Activated CD4-positive, CD25-positive, alpha-beta regulatory T cell treated with anti-CD3 and anti-CD28 coated beads, Interleukin-2, amount 50 U/mL, for 16 hours (primary cell): ENCODE results near the gene GLO1.

Experiments
- DNase-seq: peaks from one replicate; pipeline ENCODE4 v3.0.0-alpha.2; 2020; ENCODE audit warnings: low read depth, low spot score

Gene GLO1

DNA sequence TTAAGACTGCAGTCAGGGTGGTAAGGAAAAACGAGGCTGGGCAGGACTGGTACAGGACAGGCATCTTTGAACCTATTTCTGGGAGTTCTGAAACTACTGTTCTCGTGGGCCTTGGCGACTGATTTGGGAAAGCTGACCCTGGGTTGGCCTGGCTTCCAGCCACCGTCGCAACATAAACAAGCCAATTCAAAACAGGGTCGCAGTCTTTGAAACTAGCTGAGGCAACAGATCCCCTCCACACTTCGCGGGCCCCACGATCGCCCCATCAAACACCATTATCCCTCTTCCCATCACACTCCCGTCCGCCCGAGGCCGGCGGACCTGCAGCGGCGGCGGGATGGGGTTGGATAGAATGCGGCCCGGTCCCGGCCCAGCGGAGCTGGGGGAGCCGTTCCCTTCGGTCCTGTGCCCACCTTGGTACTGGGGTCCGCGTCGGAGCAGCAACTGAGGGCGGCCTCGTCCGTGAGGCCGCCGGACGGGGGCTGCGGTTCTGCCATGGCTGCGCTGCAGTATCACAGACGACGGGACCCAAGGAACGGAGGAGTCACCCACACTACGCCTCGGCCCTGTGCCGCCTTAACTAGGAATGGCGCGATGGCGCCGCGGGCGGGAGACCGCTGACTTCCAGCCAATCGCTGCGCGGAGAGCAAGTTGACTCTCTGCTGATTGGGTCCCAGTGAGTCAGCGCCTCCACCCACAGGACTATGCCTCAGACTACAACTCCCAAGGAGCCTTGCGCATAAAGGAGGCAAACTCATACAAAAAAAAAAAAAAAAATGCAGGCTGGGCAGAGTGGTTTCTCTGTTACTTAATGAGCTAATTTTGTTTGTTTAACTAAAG is at the start of gene GLO1:
Gene GLO1, minus strand, starts transcription at position 588 of the 840 bp plus-strand sequence. Its CDS starts 91 bp downstream, at position 497.
- DNase-seq = peak; percentile 92

DNA sequence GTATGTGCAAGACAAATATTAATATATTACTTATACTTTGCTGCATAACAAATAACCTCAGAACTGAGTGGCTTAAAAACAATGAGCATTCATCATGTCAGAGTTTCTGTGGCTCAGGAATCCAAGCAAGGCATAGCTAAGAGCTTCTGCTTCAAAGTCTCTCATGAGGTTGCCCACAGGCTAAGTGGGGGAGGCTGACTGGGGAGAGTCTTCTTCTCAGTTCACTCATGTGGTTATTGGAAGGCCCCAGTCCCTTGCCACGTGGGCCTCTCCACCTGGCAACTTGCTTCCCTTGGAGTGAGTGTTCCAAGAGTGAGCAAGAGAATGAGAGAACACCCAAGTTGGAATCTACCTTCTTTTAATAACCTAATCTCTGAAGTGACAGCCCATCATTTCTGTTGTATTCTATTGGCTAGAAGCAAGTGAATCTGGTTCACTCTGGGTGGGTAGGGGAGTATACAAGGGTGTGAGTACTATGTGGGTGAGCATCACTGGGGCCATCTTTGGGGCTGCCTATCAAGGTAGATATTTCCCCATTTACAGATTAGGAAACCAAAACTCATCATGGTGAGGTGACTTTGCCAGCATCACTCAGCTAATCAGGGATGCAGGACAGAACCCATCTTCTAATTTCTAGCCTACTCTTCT is 48.1 kb upstream of the GLO1 start:
- DNase-seq = no peak

DNA sequence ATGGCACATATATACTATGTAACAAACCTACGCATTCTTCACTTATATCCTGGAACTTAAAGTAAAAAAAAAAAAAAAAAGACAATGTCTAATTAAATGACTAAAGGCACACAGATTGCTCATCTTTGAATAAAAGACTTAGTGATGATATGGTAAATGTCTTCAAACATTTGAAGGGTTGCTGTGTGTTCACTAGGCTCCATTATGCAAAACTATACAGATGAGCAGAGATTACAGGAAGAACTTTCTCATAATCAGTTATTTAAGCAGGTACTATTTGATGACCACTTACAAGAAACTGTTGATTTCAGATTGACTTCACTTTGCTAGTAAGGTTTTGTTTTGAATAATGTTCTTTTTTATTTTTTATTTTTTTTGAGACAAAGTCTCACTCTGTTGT is 46.5 kb upstream of the GLO1 start:
- no peak for DNase-seq

GRCh38 chr6:38739532-38739931 is 36.6 kb upstream of the GLO1 start:
- DNase-seq = no peak

- no peak for DNase-seq
Observed at GRCh38 chr6:38738261-38738660, 35.3 kb upstream of the GLO1 start.

GRCh38 chr6:38736951-38737350 is 34.0 kb upstream of the GLO1 start:
- no peak for DNase-seq

DNA sequence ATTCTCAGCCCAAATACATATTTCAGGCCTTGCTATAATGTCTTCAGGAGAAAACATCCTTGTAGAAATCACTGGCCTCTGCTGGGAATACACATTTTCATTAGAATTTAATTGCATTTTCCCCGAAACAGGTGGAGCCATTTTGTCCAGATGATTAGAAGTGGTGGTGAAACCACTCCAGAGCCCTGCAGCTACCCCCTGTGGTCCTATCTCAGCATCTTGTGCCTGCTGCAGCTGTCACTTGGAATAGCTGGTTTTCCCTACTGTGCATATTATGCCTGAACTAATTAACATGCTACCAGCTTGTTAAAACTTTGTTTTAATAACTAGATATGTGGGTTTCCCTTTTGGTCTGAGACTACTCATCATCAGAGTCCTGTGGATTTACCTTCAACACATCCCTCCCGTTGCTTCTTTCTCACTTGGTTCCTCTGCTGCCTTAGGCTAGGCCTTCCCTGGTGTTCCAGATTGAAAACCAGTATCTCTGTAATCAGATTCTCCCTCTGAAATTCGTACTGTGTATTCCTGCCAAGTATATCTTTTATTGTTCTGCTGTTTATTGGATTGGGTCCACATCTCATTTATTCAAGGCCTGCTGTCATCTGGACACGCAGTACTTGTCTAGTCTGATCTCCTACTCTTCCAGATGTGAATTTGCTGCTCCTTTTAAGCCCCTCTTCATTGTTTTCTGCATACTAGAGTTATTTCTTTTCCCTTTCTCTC is 27.4 kb upstream of the GLO1 start:
- DNase-seq = no peak

- no peak for DNase-seq
Observed at GRCh38 chr6:38728203-38728602, 25.3 kb upstream of the GLO1 start.

- DNase-seq = no peak
Observed at GRCh38 chr6:38725414-38726183, 22.7 kb upstream of the GLO1 start.

DNA sequence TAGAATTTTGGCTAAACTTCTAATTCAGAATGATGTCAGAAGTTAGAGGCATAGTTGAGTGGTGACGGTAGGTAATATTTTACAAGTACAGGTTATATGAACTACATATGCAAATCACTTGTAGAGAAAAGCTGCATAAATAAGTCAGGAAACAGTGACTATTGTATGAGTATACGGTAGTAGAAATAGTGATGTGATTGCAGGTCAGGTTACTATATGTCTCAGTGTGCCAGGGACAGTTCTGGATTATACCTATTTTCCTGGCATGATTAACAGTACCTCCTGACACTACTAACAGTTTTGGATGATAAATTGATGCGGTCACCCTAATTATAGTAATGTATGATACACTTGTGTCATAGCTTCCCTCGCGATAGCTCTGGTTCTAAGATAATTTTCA is 21.4 kb upstream of the GLO1 start:
- no peak for DNase-seq

DNA sequence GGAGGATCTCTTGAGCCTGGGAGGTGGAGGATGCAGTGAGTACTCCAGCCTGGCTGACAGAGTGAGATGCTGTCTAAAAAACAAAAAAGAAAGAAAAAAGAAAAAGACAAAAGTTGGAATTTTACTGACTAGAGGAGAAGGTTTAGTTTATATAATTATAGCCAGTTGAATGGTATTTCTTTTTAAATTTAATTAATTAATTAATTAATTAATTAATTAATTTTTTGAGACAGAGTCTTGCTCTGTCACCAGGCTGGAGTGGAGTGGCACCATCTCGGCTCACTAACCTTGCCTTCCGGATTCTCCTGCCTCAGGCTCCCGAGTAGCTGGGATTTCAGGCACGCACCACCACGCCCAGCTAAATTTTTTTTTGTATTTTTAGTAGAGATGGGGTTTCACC is 20.8 kb upstream of the GLO1 start:
- no peak for DNase-seq

DNA sequence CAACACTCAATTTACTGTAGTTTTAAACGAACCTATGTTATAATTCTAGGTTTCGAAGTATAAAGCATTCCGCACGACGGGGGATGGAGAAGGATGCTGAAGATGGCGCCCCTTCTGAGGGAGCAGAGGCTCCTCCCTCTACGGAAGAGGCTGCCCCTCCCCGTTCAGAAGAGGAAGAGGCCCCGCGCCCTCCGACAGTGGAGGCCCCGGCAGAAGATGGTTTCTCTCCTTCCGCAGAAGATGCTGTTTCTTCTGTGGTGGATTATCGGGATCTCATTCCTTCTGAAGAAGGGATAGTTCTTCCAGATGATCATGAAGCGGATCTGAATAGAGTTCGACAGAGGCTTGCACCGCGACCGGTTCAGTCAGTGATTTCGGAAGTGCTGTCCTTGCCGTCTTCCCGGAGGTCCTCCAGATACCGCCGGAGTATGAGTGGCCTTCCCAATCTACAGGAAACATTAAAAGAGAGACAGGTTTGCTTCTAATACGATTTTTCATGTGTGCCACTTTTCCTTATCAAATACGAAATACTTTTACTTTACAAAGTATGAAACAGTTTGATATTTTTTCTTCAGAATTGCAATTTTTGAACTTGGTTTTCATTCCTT is 19.9 kb upstream of the GLO1 start:
- no peak for DNase-seq

GRCh38 chr6:38722038-38722437 is 19.1 kb upstream of the GLO1 start:
- no peak for DNase-seq

DNA sequence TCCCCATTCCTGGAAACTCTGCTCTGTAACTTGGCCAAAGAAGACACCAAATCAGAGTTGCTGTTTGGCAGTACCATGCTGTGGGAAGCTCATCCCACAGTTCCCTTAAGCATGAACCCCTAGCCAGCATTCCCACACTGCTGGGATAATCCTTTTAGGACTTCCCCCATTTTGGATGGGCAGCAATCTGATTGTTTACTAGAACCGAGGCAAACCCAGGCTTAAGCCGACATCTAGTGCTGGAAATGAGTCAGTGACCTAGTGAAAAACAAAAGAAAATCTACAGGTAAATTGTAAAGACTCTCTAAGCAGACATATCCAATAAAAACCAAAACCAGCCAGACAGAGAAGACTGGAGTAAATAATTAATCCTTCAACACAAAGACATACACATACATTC is 17.4 kb upstream of the GLO1 start:
- DNase-seq = no peak

- no peak for DNase-seq
Observed at GRCh38 chr6:38719358-38719757, 16.4 kb upstream of the GLO1 start.

DNA sequence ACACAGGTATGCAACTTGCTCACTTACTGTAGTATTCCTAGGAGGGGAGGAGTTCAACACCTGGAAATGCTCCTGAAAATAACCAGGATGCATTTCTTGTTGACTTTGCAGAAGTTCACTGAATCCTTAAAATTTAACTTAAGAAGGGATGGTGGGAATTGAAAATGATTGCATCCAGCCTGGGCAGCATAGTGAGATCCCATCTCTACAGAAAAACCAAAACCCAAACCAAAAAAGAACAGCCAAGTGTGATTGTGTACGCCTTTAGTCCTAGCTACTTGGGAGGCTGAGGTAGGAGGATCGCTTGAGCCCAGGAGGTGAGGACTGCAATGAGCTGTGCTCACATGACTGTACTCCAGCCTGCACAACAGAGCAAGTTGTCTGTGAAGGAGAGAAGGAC is 13.9 kb upstream of the GLO1 start:
- no peak for DNase-seq

DNA sequence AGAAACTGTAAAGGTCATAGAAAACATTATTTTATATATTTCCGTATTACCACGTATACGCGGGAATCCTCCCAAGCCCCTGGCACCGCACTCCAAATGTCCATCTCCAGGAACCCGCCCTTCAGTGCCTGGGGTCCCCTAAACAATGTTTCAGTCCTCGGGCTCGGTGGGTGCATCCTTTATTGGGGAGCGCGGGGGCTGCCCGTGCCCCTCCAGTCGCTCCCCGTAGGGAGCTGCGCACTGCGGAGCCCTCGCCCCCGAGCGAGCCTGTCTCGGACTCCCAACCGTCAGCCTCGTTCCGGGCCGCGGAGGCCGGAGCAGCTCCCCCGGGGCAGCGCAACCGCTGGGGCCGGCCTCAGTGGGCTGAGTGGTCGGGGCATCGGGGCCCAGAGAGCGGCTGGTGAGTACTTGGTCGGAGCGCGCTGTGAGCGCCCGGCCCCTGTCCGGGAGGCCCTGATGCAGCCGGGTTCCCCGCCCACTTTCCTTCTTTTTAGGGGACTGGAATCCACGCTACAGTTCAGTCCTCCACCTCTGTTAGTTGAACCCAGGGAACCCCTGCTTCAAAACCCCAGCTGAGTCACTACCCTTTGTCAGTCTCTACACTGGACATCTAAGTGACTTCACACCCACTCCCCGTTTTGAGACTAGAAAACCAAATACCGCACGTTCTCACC is 12.2 kb upstream of the GLO1 start, which contains the start of gene DNAH8:
Gene DNAH8, plus strand, starts transcription at position 296 of the 674 bp plus-strand sequence. CDS start 7,499 bp downstream, outside the sequence.
- DNase-seq = no peak

DNA sequence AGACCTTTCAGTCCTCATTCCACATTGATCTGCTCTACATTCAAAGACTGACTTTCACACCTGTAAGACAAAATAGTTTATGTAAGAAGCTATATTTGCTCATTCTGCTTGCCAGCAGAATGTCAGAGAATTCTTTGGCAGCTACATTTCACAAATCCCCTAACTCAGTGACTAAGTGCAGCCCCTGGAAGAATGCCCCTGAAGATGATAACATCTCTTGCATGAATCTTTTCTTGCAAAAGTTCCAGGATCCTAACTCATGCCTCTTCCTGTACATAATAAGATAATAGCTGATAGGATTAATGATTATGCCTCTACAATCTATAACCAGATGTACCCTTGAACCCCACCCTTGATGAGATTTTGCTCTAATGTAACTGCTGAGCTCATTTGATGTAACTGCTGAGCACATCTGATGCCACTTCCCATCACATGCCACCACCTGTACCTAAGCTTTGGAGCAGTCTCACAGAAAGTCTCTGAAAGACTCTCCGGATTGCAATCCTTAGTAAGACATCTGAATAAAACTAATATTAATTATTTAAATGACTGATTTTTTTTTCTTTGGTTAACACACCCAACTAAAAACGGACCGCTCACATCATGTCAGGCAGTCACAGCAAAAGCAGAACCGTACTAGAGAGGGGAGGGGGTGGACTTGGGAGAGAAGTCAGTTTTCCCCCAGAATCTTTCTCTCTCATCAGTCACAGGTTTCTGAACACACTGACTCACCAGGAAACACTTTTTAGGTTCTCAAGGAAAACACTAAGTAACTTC is 11.5 kb upstream of the GLO1 start:
- no peak for DNase-seq

DNA sequence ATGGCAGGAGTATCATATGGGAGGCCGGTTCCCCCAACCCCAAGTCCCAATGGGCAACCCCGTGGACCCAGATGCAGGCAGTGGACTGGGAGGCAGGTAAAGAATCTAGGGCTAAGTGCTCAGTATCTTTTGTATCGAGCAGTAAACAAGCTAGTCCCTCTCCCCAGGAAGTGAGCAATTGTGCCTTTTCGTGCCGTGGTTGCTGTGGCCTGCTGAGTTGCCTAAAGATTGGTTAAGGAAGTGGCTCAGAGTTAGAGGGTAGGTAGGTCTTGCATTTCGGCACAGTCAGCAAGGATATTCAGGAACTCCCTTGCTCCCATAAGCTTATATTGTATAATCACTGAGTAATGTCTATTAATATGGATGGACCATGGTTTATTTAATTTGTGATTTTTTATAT is 10.9 kb upstream of the GLO1 start:
- DNase-seq = no peak

- DNase-seq = no peak
Observed at GRCh38 chr6:38708496-38708895, 5.6 kb upstream of the GLO1 start.
